Activated CD8-positive, alpha-beta memory T cell treated with anti-CD3 and anti-CD28 coated beads, Interleukin-2, amount 50 U/mL, for 4 hours (primary cell): ENCODE measurements around the gene PLCB1.
"Not testable (repeated sequence)": the region's sequence is repeated elsewhere in the genome, so short reads cannot be mapped to it uniquely, and the experiment has no call there.

ENCODE experiments used
- DNase-seq: peaks from one replicate; pipeline ENCODE4 v3.0.0-alpha.2; 2020

Gene PLCB1

DNA sequence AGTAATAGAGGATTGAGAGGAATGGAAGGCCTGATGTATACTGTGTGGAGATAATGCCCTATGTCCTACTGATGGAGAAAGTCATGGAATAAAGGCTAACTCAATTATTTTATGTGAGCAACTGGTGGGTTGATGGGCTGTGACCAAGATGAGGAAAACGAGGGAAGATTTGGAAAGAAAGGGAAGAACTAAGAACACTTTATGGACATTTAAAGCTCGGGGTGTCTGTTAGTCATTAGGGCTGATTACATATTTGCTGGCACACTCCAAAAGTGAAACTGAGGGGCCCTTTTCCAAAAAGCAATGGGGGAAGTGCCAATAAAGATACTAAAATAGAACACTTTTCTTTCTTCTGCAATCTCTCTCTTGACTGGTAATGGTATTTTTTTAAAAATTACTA is 439.5 kb downstream of the PLCB1 start:
- no peak for DNase-seq

DNA sequence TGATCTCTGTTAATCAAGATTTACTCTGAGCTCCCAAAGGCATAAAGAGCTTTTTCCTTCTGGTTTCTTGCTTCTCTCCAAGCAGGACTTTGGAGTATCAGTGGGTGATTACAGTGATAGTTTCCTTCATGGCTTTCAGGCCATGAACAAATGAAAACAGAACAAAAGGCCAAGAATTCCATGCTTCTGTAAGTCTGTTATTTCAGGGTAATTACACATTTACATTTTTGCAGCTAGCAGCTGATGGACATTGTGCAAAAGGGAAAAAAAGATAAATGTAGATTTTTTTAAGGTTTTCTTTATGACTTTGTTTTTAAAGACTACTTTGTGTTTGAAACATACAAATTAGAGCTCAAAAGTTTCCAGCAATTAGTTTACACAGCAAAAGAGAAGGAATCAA is 441.6 kb downstream of the PLCB1 start:
- no peak for DNase-seq

GRCh38 chr20:8575114-8575513 is 443.0 kb downstream of the PLCB1 start:
- DNase-seq = no peak

DNA sequence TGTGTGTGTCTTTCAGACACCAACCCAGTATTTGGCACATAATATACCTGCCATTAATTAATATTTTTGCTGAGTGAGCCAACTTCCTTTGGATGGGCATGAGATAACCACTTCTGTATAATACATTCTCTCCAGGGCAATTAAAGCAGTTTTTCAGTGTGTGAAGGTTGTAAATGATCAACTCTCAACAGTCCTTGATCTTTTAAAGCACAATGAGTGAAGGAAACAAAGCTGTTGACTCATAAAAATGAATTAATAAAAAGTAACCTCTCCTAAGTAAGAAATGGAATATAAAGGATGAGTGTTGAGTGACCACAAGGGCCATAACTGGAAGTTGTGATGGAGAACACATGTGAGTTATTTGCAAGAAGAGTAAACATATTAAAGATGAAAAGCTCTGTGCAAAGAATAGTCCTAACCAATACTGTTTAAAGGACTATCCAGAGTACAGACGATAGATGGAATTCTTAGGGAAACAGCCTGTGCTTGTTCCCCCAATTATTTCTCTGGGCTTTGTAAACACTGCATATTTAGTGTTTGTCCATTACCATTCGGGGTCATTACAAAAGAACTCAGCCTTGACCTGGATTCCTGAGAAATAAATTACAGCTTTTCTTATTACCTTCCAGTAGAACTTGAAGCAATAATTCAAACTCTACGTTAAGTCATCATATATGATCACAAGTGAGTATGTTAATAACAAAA is 446.2 kb downstream of the PLCB1 start:
- no peak for DNase-seq

GRCh38 chr20:8579035-8579434 is 447.0 kb downstream of the PLCB1 start:
- no peak for DNase-seq

DNA sequence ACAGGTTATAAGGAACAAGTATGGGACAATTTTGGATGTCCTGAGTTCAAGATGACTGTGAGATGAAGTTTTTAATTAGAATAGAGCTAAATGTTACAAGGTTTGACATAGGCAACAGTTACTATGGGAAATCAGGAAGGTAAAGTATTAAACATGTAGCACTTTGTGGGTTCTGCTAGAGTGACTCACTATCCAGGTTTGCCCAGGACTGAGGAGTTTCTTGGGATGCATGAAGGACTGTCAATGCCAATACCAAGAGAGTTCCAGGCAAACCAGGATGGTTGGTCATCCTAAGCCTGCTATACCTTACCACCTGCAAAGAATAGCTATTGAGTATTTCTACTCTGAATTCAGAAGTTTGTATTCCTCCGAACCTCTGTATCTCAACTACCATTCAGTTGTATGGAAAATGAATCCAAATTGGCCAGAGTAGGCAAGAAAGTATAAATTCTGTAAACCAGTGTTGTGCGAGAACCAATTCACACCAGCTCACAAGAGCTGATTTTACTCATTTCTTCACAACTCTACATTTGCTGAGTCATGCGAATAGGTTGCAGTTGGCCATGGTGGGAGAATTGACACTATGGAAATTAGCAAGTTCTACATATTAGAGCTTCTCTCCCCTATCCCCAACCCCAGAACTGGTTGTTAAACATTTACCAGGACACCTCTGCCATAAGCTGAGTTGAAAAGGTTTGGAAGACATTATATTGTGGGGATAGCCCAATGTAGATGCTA is 449.5 kb downstream of the PLCB1 start:
- no peak for DNase-seq

DNA sequence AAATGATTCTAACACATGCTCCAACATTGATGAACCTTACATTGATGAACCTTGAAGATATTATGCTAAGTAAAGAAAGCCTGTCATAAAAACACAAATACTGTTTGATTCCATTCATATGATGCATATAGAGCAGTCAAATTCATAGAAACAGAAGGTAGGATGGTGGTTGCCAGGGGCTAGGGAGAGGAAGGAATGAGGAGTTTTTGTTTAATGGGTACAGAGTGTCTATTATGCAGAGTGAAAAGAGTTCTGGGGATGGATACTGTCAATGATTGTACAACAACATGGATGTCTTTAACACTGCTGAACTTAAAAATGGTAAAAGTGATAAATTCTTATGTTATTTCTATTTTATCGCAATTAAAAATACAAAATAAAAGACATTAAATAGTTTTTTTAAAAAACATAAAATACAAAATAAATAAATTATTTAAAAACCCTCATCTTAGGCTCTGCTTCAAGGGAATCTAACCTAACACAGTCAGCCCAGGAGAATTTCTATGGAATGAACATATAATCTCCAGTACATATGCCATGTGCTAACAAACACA is 451.0 kb downstream of the PLCB1 start:
- no peak for DNase-seq

GRCh38 chr20:8583566-8584043 is 451.5 kb downstream of the PLCB1 start:
- DNase-seq = no peak

- DNase-seq = no peak
Observed at GRCh38 chr20:8587251-8587650, 455.2 kb downstream of the PLCB1 start.

- DNase-seq = no peak
Observed at GRCh38 chr20:8587810-8588209, 455.7 kb downstream of the PLCB1 start.

- no peak for DNase-seq
Observed at GRCh38 chr20:8589956-8590355, 457.9 kb downstream of the PLCB1 start.

DNA sequence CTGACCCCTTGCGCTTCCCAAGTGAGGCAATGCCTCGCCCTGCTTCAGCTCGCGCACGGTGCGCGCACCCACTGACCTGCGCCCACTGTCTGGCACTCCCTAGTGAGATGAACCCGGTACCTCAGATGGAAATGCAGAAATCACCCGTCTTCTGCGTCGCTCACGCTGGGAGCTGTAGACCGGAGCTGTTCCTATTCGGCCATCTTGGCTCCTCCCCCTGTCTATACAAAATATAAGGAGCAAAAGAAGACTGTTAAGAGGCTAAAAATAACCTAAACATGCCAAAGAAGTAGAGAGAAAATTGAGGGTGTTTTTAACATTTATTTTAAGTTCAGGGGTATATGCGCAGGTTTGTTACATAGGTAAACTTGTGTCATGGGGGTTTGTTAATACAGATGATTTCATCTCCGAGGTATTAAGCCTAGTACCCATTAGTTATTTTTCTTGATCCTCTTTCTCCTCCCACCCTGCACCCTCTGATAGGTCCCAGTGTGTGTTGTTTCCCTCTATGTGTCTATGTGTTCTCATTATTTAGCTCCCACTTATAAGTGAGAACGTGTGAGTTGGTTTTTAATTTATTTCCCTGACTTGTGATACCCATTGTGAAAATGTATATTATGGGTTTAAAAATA is 469.0 kb downstream of the PLCB1 start:
- DNase-seq = not testable (repeated sequence)

GRCh38 chr20:8601542-8601912 is 469.5 kb downstream of the PLCB1 start:
- no peak for DNase-seq

GRCh38 chr20:8602389-8603116 is 470.5 kb downstream of the PLCB1 start:
- DNase-seq = no peak

DNA sequence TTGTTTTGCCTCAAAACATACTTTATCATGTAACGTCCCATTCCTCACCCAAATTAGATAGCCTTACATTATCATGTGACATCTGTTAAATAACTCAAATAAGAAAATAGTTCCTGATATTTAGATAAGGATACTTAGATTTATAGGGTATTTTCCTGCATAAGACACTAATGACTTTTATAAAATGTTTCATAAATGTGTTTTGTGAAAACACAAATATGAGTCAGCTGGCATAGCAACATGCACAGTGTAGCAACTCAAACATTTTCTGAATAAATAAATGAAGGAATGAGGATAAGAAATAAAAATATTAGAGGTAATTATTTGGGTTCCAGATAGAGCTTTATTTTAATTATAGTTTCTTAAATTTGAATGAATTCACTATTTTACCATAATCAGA is 476.4 kb downstream of the PLCB1 start:
- no peak for DNase-seq

GRCh38 chr20:8616792-8617191 is 484.7 kb downstream of the PLCB1 start:
- DNase-seq = no peak

DNA sequence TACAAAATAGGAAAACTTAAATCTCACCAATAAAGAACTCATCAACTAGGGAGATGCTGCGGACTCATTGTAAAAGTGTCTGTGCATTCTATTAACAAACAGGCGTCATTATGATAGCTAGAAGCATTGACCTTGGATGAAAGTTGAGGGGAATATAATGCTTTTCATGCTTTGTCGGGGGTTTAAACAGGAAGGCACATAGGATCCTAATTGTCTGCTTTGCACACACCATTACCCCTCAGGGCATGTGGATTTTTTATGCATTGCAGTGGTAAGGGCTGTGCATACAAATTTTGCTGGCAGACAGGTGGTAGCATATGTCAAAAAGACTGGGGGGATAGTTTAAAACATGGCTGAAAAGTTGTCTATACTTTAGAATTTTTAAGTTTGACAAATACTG is 488.9 kb downstream of the PLCB1 start:
- no peak for DNase-seq

DNA sequence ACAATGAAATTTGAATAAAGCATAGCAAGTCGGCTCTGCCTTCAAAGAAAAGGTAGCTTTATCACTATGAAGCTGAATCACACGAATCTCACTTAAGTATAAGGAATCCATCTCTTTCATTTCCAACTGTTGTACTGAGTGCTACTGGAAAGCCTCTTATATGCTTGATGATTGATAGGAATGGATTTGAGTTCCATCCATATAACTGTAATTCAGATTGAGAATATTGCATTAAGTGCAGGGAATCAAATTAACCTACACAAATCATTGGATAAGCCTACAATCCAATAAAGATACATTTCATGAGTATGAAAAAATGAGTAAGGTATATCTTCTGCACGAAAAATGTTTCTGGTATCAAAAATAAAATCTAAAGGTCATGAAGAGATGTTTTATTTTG is 492.0 kb downstream of the PLCB1 start:
- DNase-seq = no peak

DNA sequence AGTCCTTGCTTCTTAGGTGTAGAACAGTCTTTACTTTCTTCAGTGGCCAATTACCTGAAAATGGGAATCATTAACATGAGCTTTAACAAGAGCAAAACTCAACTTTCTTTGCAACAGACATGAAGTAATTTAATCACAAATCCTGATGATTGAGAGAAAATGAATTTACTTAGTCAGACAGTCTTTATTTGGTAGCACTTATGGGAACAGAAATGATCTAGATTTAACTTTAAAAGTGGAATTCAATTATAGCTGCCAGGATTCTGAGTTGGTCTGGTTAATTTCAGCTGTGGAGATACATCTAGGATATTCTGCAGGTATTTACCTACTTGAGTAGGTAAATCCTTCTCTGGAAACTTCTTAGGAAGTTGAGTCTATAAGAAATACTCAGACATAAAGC is 492.6 kb downstream of the PLCB1 start:
- no peak for DNase-seq

GRCh38 chr20:8627340-8628004 is 495.4 kb downstream of the PLCB1 start:
- DNase-seq = no peak

DNA sequence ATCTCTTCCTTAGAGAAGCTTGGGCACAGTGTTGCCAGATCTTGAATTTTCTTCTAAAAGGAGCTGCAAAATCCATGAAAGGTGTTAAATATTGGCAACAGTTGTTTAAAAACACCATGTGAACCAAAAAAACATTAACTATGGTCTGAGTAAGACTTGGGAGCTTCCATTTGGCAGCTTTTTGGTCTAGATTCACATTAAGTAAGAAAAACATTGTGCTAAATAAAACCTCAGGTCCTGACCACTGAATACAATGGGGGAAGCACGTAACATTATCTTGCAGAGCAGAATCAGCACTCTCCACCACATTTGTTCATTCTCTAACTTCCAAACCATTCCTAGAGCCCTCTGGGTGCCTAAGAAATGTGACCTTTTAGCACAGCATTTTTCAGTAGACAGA is 499.2 kb downstream of the PLCB1 start:
- DNase-seq = no peak

GRCh38 chr20:8633366-8633765 is 501.3 kb downstream of the PLCB1 start:
- DNase-seq = no peak
